ENCODE measurements around the gene DACT3.

- TF ChIP-seq CTCF (IDR thresholded peaks at IDR 0.05; ENCODE audit: poor library complexity, severe bottlenecking): no peak
- TF ChIP-seq TAF1 (IDR thresholded peaks at IDR 0.05; ENCODE audit: low read depth): no peak
- no peak for TF ChIP-seq EP300 (conservative IDR thresholded peaks at IDR 0.05; ENCODE audit: poor library complexity, severe bottlenecking)
- TF ChIP-seq, protein P1, sequence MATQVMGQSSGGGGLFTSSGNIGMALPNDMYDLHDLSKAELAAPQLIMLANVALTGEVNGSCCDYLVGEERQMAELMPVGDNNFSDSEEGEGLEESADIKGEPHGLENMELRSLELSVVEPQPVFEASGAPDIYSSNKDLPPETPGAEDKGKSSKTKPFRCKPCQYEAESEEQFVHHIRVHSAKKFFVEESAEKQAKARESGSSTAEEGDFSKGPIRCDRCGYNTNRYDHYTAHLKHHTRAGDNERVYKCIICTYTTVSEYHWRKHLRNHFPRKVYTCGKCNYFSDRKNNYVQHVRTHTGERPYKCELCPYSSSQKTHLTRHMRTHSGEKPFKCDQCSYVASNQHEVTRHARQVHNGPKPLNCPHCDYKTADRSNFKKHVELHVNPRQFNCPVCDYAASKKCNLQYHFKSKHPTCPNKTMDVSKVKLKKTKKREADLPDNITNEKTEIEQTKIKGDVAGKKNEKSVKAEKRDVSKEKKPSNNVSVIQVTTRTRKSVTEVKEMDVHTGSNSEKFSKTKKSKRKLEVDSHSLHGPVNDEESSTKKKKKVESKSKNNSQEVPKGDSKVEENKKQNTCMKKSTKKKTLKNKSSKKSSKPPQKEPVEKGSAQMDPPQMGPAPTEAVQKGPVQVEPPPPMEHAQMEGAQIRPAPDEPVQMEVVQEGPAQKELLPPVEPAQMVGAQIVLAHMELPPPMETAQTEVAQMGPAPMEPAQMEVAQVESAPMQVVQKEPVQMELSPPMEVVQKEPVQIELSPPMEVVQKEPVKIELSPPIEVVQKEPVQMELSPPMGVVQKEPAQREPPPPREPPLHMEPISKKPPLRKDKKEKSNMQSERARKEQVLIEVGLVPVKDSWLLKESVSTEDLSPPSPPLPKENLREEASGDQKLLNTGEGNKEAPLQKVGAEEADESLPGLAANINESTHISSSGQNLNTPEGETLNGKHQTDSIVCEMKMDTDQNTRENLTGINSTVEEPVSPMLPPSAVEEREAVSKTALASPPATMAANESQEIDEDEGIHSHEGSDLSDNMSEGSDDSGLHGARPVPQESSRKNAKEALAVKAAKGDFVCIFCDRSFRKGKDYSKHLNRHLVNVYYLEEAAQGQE (IDR thresholded peaks at IDR 0.05; ENCODE audit: borderline replicate concordance): no peak
- TF ChIP-seq RAD21 (conservative IDR thresholded peaks at IDR 0.05): no peak
Measured at GRCh38 chr19:46615966-46616365, 45.0 kb downstream of the DACT3 start.

Data from neural cell (in vitro differentiated cells).